ENCODE results near the gene CCDC73. TPM values are rescaled to one million over a fixed set of nuclear protein-coding genes. Genes with fewer than 3 reads are reported as not detected.
"Not testable (repeated sequence)": the region's sequence is repeated elsewhere in the genome, so short reads cannot be mapped to it uniquely, and the experiment has no call there.

CCDC73 gene
- total RNA-seq, 1 experiment from 2014 or later = not detected

GRCh38 chr11:32827276-32827675, 32.8 kb upstream of the CCDC73 start:
- no peaks in the 10 kb centered on the region for H3K9me2 ChIP-seq (ENCODE audit: insufficient read depth)
- H3F3A ChIP-seq (ENCODE audit: insufficient read depth, low read depth) = peaks cover 19% of the 10 kb centered on the region; the same call in 1 of the 2 replicates
- H2AFZ ChIP-seq = no peak overlapping the region
- no TSS peak for BruUV-seq (replicated peaks)
- H4K20me1 ChIP-seq (ENCODE audit: insufficient read depth) = no peaks in the 10 kb centered on the region
- CTCF ChIA-PET = no interaction called here
- POLR2A ChIA-PET (ENCODE audit: unreplicated experiment) = no interaction called here
- no peak for DNase-seq
- no peak for TF ChIP-seq CTCF (conservative IDR thresholded peaks at IDR 0.05)
- TF ChIP-seq EZH2 (IDR thresholded peaks at IDR 0.05; ENCODE audit: low read depth) = no peak
- H3K4me2 ChIP-seq = no peak overlapping the region
- H3K79me2 ChIP-seq (ENCODE audit: low read depth) = peaks cover 9% of the 10 kb centered on the region; the same call in 1 of the 2 replicates
- no peaks in the 10 kb centered on the region for H3K36me3 ChIP-seq (ENCODE audit: low read depth)
- H3K27ac ChIP-seq = no peak overlapping the region
- H3K9me3 ChIP-seq (ENCODE audit: insufficient read depth, low read depth) = peaks cover 3% of the 10 kb centered on the region; the same call in 1 of the 2 replicates
- peaks cover 21% of the 10 kb centered on the region for H3K4me1 ChIP-seq (replicated peaks; ENCODE audit: insufficient read depth)
- H3K4me3 ChIP-seq = no peak overlapping the region
- H3K27me3 ChIP-seq (ENCODE audit: insufficient read depth, low read depth) = no peaks in the 10 kb centered on the region
- intact Hi-C loops (cut with micrococcal nuclease; ENCODE audit: unreplicated experiment) = no loop called here

- peaks cover 8% of the 10 kb centered on the region; the same call in 1 of the 2 replicates for H3K9me3 ChIP-seq (ENCODE audit: insufficient read depth, low read depth)
- no peak for DNase-seq
- no peaks in the 10 kb centered on the region for H3K27me3 ChIP-seq (ENCODE audit: insufficient read depth, low read depth)
- no peak overlapping the region for H3K4me2 ChIP-seq
- intact Hi-C loops (cut with micrococcal nuclease; ENCODE audit: unreplicated experiment) = no loop called here
- no TSS peak for BruUV-seq (replicated peaks)
- H3F3A ChIP-seq (ENCODE audit: insufficient read depth, low read depth) = peaks cover 26% of the 10 kb centered on the region
- no peak overlapping the region for H3K27ac ChIP-seq
- no peak overlapping the region for H2AFZ ChIP-seq
- H3K36me3 ChIP-seq (ENCODE audit: low read depth) = no peaks in the 10 kb centered on the region
- TF ChIP-seq EZH2 (IDR thresholded peaks at IDR 0.05; ENCODE audit: low read depth) = no peak
- no peak for TF ChIP-seq CTCF (conservative IDR thresholded peaks at IDR 0.05)
- ChIA-PET CTCF (no interaction called here), POLR2A (ENCODE audit: unreplicated experiment) (interaction anchor here (0.6 kb wide), 1 partner anchor 335 kb away, joined by 4 read pairs; the partner anchor contains the start of gene CSTF3)
- H3K4me3 ChIP-seq = no peak overlapping the region
- peaks cover 6% of the 10 kb centered on the region; the same call in 1 of the 2 replicates for H3K79me2 ChIP-seq (ENCODE audit: low read depth)
- H3K9me2 ChIP-seq (ENCODE audit: insufficient read depth) = no peaks in the 10 kb centered on the region
- peaks cover 33% of the 10 kb centered on the region for H3K4me1 ChIP-seq (replicated peaks; ENCODE audit: insufficient read depth)
- H4K20me1 ChIP-seq (ENCODE audit: insufficient read depth) = no peaks in the 10 kb centered on the region
Measured at GRCh38 chr11:32826113-32826512, 31.7 kb upstream of the CCDC73 start.

DNA sequence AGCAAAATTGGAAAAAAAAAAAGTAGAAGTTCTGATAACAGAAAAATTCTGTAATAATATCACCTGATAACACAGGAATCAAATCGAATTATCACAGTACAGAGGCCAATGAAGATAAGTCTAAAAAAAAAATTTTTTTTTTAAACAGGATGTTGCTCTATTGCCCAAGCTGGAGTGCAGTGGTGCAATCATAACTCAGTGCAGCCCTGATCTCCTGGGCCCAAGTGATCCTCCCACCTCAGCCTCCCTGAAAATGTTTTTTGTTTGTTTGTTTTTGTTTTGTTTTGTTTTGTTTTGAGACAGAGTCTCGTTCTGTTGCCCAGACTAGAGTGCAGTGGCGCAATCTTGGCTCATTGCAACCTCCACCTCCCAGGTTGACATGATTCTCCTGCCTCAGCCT, 29.2 kb upstream of the CCDC73 start:
- H3K4me3 ChIP-seq; H3K27me3 ChIP-seq (ENCODE audit: insufficient read depth, low read depth); POLR2A ChIA-PET (ENCODE audit: unreplicated experiment); H3K4me2 ChIP-seq; CTCF ChIA-PET; H3K36me3 ChIP-seq (ENCODE audit: low read depth); H3K79me2 ChIP-seq (ENCODE audit: low read depth); DNase-seq; H3K27ac ChIP-seq; BruUV-seq (replicated peaks); H3K9me3 ChIP-seq (ENCODE audit: insufficient read depth, low read depth); H2AFZ ChIP-seq; intact Hi-C loops (cut with micrococcal nuclease; ENCODE audit: unreplicated experiment); H3K9me2 ChIP-seq (ENCODE audit: insufficient read depth); H4K20me1 ChIP-seq (ENCODE audit: insufficient read depth): not testable (repeated sequence)
- Histone ChIP-seq H3K4me1 (replicated peaks; ENCODE audit: insufficient read depth) (peaks cover 32% of the 10 kb centered on the region), H3F3A (ENCODE audit: insufficient read depth, low read depth) (peaks cover 15% of the 10 kb centered on the region)

DNA sequence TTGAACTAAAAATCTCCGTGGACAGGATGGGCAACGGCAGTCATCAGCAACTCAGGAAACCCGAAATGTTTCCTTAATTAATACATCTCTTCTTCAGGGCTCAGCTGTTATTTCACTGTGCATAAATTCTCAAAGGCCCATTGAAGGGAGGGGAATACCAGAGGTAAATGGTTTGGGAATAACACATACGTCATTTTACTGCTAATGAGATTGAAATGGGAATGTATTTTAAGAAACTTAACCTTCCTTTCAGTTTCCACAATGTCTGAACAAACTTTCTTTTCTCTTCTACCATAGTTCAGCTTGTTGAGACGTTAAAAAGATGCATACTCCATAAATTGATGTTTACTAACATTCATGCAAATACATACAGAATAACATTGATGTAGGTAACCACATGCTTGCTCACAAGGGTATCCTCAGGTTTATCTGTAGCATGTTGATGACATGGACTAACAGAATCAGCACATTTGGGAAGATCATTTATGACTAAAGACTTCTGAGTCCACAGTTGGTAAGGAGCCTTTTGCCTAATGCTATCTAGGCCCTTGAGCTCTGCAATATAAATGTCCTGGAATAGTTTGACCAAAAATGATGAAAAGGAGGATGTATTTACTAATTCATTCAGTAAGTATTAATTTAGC, 27.6 kb upstream of the CCDC73 start:
- Histone ChIP-seq H3K9me2 (ENCODE audit: insufficient read depth) (no peaks in the 10 kb centered on the region), H3F3A (ENCODE audit: insufficient read depth, low read depth) (peaks cover 15% of the 10 kb centered on the region), H3K4me1 (replicated peaks; ENCODE audit: insufficient read depth) (peaks cover 40% of the 10 kb centered on the region), H4K20me1 (ENCODE audit: insufficient read depth) (no peaks in the 10 kb centered on the region), H3K36me3 (ENCODE audit: low read depth) (no peaks in the 10 kb centered on the region), H3K4me3 (no peak overlapping the region), H2AFZ (no peak overlapping the region), H3K27me3 (ENCODE audit: insufficient read depth, low read depth) (no peaks in the 10 kb centered on the region), H3K27ac (peak overlapping the region; percentile 49; the same call in 1 of the 2 replicates), H3K4me2 (peak overlapping the region; percentile 46), H3K79me2 (ENCODE audit: low read depth) (no peaks in the 10 kb centered on the region), H3K9me3 (ENCODE audit: insufficient read depth, low read depth) (peaks cover 8% of the 10 kb centered on the region; the same call in 1 of the 2 replicates)
- CTCF ChIA-PET = no interaction called here
- no TSS peak for BruUV-seq (replicated peaks)
- no peak for DNase-seq
- intact Hi-C loops (cut with micrococcal nuclease; ENCODE audit: unreplicated experiment) = no loop called here
- POLR2A ChIA-PET (ENCODE audit: unreplicated experiment) = no interaction called here
- TF ChIP-seq EZH2 (IDR thresholded peaks at IDR 0.05; ENCODE audit: low read depth) (no peak), CTCF (conservative IDR thresholded peaks at IDR 0.05) (no peak)
